ENCODE results near the gene FBXO47.

FBXO47 gene, protein sequence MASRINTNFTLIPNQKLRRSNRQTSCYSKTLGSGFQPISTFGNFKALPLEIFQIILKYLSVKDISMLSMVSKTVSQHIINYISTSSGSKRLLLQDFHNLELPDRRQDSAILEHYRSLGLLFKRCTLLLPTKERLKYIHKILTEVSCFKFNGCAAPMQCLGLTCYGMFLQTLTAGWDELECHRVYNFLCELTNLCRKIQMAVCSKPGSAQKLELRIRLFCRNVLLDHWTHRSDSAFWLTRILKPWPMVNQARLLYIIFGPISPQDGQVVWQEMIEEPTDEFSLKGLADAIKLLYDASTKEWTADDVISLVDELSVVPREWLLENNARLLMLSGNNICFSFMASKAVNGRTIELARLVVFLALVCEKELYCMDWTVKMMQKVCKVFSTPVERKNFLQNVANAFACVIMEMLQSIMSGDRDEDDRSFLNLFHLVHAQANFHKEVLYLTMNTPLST

DNA sequence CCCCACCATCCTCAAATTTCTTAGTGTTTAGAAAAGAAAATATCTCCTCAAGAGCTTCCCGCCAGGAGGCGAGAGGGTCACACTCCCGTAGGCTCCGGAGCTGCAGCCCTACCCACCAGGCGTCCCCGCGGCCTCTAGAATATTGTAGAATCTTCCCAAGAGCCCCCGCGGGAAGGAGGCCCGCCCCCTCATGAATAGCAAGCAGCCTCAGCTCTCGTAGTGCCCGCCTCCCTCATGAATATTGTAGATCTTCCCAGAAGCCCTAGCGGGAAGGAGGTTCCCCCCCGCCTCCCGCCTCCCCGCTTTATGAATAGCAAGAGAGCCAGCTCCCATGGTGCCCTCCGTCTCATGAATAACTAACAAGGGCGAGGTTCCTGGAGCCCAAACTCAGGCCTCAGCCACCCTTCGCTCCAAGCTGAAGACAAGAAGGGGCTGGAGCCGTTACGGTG lies at the start of gene FBXO47:
Gene FBXO47, minus strand, starts transcription at position 114 of the 449 bp plus-strand sequence. CDS start 4,378 bp downstream, outside the sequence.
- DNase-seq: no peak

DNA sequence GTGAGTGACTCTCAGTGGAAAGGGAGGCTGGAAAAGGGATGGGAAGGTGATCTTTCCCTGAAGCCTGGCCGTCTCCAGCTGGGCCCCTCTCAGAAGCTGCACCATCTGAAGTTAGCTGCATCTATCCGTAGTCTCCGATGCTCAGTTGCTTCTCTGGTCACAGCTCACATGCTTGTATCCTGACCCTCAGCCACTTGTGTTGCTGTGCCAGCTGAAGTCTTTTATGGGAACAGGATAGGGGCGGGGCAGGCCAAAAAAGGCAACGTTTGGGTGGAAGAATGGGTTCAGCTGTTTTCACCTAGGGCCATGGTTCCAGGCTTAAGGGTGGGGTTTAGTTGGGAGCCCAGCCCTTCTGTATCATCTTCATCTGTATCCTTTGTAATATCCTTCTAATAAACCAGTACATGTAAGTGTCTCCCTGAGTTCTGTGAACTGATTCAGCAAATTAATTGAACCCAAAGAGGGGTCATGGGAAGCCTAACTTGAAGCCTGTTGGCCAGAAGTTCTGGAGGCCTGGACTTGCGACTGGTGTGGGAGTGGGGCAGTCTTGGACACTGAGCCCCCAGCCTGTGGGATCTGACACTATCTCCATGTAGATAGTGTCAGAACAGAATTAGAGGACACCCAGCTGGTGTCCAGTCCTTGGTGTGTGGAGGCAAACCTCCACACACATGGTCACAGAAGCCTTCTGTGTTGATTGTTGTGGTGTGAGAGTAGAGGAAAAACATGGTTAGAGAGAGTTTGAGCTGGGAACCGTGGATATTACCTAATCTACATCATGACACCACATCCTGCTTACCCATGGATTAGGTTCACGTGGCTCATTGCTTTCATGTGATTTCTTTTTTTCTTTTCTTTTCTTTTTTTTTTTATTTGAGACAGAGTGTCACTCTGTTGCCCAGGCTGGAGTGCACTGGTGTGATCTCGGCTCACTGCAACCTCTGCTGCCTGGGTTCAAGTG lies 49.3 kb upstream of the FBXO47 start:
- DNase-seq: no peak

DNA sequence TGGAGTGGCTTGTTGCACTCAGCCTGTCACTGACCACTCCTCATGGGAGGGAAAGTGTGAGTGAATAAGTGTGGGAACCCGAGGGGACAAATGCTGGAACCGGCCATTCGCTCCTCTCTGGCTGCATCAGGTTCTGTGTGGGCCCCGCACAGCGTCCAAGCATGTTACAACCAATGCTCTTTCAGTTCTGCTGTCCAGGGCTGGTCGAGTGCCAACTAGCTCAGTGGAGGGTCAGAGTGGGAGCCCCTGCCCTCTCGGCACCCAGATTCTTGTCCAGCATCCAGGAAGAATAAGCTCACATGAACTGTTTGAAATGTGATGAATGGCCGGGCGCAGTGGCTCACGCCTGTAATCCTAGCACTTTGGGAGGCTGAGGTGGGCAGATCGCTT lies 48.3 kb upstream of the FBXO47 start:
- no peak for DNase-seq

DNA sequence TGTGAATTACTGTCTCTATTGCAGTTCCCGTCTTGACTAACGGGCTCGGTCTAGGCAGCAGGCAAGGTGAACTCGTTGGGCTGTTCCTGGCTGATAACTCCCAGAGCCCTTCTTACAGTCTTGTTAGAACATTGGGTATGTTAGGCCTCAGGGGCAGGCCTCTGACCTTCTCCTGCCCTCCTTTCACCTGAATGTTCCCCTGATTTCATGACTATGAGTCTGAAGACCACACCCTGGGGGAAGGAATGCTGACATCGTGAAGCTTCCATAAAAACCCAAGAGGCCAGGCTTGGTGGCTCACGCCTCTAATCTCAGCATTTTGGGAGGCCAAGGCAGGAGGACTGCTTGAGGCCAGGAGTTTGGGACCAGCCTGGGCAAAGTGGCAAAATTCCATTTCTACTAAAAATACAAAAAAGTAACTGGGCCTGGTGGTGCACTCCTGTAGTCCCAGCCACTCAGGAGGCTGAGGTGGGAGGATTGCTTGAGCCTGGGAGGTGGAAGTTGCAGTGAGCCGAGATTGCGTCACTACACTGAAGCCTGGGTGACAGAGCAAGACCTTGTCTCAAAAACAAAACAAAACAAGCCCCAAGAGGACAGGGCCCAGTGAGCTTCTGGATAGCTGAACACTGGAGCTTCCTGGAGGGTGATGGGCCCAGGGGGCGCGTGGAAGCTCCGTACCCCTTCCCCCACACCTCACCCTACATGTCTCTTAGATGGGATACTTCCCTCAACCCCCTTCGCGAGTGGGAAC lies 47.8 kb upstream of the FBXO47 start:
- DNase-seq: no peak

DNA sequence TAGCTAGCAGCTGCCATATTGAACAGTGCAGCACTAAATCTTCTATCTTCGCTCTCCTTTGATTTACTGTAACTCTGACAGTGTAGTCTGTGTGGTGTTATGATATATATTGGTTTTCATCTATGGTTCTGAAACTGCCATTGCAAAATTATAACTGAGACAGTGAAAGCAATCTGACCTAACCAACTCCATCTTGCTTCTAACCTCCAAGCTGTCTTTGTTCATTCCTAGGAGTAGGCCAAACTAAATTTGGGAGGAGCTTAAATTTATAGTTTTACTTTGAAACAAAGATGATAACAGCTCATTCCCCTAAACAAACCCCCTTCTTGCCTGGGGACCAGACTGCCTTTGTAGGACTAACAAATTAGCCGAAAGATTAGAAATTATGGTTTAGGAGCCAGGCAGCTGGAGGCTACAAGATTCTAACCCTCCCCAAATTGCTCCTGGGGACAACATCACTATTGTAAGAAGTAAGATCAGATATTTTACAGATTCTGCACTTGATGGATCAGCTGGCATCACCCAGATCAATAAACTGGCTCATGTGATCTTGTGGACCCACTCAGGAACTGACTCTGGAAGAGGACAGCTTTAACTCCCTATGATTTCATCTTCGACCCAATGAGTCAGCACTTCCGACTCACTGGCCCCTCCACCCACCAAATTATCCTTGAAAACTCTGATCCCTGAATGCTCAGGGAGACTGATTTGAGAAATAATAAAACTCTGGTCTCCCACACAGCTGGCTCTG lies 47.0 kb upstream of the FBXO47 start:
- DNase-seq: no peak

DNA sequence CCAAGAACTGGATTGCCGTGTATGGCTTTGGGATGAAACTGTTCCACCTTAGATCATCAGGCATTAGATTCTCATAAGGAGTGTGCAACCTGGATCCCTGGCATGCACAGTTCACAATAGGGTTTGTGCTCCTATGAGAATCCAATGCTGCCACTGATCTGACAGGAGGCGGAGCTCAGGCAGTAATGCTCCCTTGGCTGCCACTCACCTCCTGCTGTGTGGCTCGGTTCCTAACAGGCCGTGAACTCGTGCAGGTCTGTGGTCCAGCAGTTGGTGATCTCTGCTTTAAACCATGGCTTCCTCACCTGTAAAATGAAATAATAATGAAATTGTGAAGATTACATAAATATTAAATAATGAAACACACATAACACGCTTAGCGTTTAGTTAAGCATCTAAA lies 45.5 kb upstream of the FBXO47 start:
- no peak for DNase-seq

DNA sequence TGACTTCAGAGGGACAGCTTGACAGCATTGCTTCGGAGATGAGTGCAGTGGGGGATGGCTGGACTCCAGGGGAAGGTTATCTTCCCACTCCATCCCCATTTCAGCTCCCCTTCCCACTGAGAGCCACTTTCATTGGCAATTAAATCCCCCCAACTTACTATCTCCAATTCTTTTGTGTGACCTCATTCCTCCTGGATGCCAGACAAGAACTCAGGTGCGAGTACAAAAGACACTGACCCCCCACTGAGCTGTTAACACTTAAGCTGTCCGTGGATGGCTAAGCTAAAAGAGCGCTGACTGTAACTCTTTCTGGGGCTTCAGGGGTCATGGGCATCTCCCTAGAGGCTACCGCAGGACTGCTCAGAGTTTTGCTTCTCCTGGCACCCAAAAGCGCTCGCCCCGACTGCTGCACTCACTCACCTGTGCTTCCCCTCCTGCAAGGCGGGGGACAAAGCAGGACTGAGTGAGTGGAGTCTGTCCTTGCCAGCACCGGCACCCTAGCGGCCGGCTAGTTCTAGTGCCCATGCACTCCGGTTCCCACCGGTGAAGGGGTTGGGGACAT lies 44.8 kb upstream of the FBXO47 start:
- no peak for DNase-seq

DNA sequence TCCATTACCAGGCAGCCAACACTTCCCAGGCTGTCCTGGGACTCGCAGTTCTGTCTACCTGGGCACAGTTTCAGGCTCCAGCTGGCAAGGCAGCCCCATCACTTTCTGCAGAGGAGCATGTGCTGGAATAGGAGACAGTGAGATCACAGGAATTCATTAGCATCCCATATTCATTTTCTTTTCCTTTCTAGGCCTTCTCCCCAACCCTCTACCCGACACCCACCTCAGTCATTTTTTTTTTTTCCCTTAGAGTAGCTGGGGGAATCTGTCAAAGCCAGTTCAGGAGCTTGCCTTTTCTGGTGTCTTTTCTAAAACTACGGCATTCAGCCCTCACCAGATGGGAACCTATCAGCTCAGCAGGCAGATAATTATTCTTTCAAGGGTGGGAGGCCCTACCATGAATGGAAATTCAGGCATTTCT lies 42.4 kb upstream of the FBXO47 start:
- no peak for DNase-seq

DNA sequence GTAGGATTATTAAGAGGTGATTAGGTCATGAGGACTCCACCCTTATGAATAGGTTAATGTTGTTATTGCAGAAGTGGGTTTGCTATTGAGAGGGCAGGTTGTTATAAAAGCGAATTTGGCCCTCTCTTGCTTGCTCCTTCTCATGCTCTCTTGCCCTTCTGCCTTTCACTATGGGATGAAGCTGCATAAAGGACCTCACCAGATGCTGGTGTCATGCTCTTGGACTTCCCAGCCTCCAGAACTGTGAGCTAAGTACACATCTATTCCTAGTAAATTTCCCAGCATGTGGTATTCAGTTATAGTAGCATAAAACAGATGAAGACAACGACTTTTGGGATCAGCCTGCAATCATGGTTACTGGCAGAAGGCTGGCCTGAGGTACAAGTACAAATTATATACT lies 41.4 kb upstream of the FBXO47 start:
- no peak for DNase-seq

DNA sequence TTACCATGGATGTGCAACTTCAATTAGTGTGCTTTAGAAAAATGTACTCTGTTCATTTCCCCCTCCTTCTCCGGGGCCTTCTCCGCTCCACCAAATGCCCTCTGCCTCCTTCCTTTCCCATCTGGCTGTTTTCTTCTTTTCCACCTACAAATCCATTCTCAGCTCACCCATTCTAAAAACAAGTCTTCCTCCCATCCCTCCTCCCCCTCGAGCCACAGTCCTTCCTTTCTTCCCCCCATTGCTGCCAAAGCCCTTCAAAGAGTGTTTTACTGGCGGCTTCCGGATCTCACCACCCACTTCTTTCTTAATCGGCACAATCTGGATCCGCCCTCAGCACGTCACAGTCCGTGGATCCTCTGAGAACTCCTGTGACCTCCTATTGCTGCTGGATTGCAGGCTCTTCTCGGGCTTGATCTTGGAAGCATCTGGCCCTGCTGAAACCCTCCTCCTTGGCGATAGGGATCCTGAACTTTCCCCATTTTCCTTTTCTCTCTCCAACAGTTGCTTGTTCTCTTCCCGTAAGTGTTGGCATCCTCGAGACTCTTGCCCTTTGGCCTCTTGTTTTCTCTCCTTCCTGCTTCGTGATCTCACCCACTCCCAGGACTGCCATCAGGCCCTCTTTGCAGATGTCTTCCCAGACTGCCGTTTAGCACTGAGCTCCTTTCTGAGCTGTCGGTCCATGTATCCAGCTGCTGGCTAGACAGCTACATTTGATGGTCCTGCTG lies 36.0 kb upstream of the FBXO47 start:
- no peak for DNase-seq

DNA sequence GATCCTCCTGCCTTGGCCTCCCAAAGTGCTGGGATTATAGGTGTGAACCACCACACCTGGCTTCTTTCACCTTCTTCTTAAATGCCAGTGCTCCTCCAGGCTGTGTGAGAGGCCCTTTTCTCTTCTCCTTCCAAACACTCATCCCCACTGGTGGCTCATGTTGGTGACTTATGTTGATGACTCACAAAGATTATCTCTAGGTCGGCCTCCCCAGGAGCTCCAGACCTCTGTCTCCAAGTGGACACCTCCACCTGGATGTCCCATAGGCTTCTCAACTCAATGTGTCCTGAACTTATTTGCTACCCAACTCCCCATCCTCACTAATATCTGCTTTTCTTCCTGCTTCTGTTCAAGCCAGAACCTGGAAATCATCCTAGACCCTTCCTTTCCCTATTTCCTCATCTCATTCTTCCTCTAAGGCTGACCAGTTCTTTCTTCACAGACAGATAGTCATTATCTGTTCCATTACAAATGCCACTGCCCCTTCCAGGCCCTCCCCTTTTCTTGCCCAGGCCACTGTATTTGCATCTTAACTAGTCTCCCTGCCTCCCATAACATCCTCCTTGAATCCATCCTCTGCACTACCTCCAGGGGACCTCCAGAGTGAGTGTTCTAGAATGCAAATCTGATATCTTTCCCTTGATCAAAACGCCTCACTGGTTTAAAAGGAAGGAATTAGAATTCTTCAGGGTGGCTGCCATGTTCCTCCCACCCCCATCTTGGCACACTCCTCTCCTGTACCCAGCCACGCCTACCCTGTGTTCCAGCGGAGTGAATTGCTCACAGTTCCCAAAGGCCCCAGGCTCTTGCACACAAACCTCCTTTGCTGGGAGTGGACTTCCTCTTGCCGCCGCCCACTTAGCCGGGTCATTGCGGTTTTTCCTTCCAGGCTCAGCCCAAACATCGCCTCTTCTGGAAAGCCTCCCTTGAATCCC lies 34.8 kb upstream of the FBXO47 start:
- no peak for DNase-seq

DNA sequence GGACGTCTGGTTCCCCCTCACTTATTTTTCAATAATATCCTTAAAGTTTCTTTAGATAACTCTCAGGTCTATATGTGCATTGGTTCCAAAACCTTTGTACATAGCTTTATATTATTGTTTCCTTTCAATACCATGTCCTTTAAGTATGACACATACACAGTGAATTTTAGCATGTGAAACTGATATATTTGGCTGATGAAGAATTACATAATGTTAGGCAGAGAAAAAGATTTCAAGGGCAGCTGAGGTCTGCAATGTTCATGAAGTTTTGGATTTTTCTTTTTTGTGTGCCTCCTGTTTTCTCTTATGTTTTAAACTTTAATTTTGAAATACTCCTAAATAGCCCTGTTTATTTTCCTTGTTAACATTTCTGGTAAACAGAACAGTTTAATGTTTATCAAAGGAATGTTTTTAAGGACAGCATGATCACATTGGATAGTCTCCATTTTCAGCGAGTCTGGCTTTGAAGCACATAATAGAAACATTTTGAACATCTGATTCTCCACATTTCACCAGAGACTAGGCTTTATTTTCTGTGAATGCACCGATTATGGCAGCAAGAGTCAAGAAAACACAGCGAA lies 32.9 kb upstream of the FBXO47 start:
- no peak for DNase-seq

DNA sequence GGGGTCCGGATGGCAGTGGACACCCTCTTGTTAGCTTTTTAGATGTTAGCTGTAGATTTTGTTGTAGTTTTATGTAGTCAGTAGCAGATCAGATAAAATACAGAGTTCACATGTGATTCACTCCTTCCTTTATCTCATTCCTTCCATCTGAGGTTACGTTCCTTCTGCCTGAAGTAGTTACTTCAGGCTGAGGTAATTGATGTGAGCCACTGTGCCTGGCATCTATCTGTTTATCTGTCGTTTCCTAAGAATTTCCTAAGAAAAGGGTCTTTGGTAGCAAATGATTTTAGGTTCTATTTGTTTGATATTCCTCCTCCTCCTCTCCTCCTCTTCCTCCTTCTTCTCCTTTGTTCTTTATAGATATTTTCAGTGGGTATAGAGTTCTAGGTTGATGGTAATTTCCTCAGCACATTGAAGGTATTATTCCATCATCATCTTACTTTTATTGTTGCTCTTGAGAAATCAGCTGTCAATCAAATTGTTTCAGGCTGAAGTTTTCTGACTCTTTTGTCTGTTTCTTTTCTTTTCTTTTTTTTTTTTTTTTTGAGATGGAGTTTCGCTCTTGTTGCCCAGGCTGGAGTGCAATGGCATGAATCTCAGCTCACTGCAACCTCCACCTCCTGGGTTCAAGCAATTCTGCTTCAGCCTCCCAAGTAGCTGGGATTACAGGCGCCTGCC lies 29.6 kb upstream of the FBXO47 start:
- DNase-seq: no peak

DNA sequence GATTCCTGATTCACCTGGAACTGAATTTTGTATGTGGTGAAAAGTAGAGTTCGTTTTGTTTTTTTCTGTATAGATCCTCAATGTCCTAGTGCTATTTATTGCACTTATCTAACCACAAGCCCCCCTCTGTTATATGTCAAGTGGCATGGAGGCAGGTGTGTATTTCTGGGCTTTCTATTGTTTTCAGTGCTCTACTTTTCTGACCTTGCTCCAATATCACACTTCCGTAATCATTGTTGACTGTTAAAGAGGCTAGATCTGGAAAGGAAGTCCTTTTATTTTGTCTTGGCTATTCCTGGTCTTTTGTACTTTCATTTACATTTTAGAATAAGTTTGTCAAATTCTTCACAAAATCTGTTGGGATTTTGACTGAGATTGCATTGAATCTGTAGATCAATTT lies 26.8 kb upstream of the FBXO47 start:
- peak; percentile 40 for DNase-seq

DNA sequence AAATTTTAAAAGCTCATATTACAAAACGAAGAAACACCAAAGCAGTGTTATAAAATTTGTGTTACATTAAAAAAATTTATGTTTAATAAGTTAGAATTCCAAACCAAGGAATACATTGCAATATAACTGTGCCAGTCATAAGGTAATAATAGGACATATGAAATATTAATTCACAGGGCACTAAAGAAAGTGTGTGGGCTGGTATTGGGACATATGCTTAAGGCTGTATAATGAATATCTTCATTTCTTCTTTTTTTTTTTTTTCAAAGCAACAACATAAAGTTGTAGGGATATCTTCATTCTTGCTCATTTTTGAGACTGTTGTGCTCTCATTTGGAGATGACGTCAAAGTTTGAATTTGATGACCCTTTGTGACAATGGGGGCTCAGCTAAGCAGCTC lies 17.5 kb upstream of the FBXO47 start:
- no peak for DNase-seq

DNA sequence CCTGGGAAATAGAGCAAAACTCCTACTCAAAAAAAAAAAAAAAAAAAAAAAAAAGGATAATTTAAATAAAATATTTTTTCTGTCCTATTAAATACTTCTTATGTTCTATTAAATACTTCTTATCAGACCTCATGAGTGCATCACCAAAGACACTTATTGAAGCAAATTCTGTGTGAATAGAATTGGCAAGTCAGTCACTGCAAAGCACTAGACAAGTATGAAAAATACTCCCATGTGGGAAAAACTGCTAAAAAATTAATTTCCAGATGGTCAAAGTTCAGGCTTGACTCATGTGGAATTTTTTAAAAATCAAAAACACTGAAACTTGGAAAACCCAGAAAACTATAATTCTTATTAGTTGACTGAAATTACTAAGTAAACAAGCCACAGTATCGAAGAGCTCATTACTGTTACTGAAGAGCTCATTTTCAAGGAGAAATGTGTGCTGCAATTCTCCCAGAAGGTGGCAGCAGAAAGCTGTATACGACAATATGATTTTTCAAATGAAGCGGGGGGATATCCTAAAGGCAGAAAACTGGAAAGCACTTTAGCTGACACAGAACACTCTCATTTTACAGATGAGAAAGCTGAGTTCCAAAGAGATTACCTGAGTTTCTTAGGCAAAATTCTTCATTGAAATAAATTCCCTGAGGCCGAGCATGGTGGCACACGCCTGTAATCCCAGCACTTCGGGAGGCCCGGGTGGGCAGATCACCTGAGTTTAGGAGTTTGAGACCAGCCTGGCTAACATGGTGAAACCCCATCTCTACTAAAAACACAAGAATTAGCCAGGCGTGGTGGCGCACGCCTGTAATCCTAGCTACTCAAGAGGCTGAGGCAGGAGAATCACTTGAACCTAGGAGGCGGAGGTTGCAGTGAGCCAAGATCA lies 15.9 kb upstream of the FBXO47 start:
- DNase-seq: peak; percentile 65

DNA sequence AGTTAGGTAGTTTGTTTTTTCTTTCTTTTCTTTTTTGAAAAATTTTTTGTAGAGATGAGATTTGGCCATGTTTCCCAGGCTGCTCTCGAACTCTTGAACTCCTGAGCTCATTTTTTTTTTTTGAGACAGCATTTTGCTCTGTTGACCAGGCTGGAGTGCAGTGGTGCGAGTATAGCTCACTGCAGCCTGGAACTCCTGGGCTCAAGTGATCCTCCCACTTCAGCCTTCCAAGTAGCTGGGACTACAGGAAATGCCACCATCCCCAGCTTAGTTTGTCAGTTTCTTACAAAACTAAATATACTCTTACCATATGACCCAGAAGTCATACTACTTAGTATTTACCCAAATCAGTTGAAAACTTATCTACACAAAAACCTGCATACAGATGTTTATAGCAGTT lies 14.4 kb upstream of the FBXO47 start:
- no peak for DNase-seq

Data from NCI-H345 (cell line).